Measurements from ENCODE around the gene TRIP6.
"Not testable (repeated sequence)": the region's sequence is repeated elsewhere in the genome, so short reads cannot be mapped to it uniquely, and the experiment has no call there.

TRIP6 gene

DNA sequence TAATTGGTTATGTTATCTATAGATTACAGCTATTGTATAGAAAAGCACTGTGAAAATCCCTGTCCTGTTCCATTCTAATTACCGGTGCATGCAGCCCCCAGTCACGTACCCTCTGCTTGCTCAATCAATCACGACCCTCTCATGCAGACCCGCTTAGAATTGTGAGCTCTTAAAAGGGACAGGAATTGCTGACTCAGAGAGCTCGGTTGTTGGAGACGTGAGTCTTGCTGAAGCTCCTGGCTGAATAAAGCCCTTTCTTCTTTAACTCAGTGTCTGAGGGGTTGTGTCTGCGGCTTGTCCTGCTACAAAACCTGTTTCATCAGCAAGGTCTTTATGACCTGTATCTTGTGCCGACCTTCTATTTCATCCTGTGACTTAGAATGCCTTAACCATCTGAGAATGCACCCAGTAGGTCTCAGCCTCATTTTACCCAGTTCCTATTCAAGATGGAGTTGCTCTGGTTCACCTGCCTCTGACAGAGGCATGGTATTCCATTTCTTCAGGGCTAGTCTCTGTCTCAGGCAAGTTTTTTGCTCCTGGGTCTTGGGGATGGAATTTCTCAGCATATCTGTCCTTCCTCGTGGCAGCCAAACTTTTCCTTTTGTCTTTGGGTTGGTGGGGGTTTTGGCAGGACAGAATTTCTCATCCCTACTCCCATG lies 52.7 kb downstream of the TRIP6 start:
- DNase-seq, result not testable (repeated sequence)

GRCh38 chr7:100921039-100921438 lies 53.9 kb downstream of the TRIP6 start:
- DNase-seq, result no peak
